HEK293 (cell line): ENCODE results near the gene FTO.

Source experiments
- PRDM10 ChIP-seq: fragments of 450-650 bp; formaldehyde crosslinking; IDR thresholded peaks from 2 replicates; pipeline ENCODE4 v1.5.1; 2016; ENCODE audit warnings: missing biosample characterization, missing genetic modification characterization
- ZNF292 ChIP-seq: fragments of 450-650 bp; formaldehyde crosslinking; IDR thresholded peaks from 2 replicates; pipeline ENCODE4 v1.5.1; 2016; ENCODE audit warnings: low read depth, missing biosample characterization, missing genetic modification characterization, borderline replicate concordance
- TF ChIP-seq, protein P1 (sequence below): fragments of 450-650 bp; formaldehyde crosslinking; IDR thresholded peaks from 2 replicates; pipeline ENCODE4 v1.5.1; 2016; ENCODE audit warnings: missing biosample characterization, missing genetic modification characterization

DNA sequence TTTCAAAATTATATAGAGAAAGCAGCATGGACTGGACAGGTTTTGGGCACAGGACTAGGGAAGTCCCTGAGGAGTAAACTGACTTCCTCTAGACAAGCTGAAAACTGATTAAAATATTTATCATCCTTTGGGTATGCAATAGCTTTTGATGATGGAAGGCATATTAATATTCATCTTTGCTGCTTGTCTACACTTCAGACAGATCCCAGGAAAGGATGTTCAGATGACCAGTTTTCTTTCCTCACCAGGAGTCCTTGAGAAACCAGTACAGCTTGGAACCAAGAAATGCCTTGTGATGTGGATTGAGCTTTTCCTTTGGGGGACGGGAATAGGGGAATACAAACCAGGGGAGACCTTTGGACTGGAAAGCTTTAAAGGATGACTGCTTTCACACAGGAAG, 195.5 kb downstream of the FTO start:
- TF ChIP-seq PRDM10 (tag by site-specific recombination) (no peak), ZNF292 (tag by site-specific recombination) (no peak)
- TF ChIP-seq, protein P1, sequence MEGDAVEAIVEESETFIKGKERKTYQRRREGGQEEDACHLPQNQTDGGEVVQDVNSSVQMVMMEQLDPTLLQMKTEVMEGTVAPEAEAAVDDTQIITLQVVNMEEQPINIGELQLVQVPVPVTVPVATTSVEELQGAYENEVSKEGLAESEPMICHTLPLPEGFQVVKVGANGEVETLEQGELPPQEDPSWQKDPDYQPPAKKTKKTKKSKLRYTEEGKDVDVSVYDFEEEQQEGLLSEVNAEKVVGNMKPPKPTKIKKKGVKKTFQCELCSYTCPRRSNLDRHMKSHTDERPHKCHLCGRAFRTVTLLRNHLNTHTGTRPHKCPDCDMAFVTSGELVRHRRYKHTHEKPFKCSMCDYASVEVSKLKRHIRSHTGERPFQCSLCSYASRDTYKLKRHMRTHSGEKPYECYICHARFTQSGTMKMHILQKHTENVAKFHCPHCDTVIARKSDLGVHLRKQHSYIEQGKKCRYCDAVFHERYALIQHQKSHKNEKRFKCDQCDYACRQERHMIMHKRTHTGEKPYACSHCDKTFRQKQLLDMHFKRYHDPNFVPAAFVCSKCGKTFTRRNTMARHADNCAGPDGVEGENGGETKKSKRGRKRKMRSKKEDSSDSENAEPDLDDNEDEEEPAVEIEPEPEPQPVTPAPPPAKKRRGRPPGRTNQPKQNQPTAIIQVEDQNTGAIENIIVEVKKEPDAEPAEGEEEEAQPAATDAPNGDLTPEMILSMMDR (tag by site-specific recombination): no peak
